ENCODE data around the gene KIRREL2.

Gene KIRREL2

DNA sequence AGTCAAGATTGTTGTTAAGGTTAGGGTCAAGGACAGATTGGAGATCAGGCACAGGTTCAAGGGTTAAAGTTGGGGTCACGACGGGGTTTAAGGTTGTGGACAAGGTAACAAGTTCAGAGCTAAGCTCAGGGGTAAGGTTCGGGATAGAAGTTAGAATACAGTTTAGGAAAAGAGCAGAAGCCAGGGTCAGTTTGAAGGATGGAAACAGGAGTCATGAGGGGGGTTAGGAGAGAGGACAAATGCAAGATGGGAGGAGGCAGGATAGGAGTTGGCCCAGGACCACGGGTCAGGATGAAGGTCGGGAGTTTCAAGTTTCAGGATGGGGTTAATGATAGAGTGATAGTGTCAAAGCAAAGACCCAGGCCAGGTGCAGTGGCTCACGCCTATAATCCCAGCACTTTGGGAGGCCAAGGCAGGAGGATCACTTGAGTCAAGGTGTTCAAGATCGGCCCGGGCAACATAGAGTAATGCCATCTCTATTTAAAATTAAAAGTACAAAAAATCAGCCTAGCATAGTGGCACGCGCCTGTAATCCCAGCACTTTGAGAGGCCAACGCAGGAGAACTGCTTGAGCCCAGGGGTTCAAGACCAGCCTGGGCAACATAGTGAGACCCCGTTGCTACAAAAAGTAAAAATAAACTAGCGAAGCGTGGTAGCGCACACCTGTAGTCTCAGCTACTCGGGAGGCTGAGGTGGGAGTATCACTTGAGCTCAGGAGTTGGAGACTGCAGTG is 12.1 kb upstream of the KIRREL2 start:
- Histone ChIP-seq H3K9me3 (ENCODE audit: insufficient read depth, low read length) (no peaks in the 10 kb centered on the region), H3K4me2 (ENCODE audit: low read length) (no peak overlapping the region), H2AFZ (ENCODE audit: low read depth, low read length) (no peak overlapping the region), H3K27me3 (ENCODE audit: low read depth, low read length) (no peaks in the 10 kb centered on the region), H3K9ac (ENCODE audit: low read length) (no peak overlapping the region), H3K4me1 (ENCODE audit: low read length) (no peaks in the 10 kb centered on the region), H4K20me1 (ENCODE audit: insufficient read depth, low read length) (no peaks in the 10 kb centered on the region), H3K27ac (ENCODE audit: low read length) (no peak overlapping the region), H3K36me3 (replicated peaks; ENCODE audit: low read depth, low read length) (no peaks in the 10 kb centered on the region), H3K4me3 (ENCODE audit: low read length) (no peak overlapping the region), H3K79me2 (ENCODE audit: low read length) (no peaks in the 10 kb centered on the region)
- TF ChIP-seq, protein P1, sequence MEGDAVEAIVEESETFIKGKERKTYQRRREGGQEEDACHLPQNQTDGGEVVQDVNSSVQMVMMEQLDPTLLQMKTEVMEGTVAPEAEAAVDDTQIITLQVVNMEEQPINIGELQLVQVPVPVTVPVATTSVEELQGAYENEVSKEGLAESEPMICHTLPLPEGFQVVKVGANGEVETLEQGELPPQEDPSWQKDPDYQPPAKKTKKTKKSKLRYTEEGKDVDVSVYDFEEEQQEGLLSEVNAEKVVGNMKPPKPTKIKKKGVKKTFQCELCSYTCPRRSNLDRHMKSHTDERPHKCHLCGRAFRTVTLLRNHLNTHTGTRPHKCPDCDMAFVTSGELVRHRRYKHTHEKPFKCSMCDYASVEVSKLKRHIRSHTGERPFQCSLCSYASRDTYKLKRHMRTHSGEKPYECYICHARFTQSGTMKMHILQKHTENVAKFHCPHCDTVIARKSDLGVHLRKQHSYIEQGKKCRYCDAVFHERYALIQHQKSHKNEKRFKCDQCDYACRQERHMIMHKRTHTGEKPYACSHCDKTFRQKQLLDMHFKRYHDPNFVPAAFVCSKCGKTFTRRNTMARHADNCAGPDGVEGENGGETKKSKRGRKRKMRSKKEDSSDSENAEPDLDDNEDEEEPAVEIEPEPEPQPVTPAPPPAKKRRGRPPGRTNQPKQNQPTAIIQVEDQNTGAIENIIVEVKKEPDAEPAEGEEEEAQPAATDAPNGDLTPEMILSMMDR (IDR thresholded peaks at IDR 0.05; ENCODE audit: low read depth, low read length), result no peak
- no peak for TF ChIP-seq EZH2phosphoT487 (IDR thresholded peaks at IDR 0.05; ENCODE audit: low read depth)

DNA sequence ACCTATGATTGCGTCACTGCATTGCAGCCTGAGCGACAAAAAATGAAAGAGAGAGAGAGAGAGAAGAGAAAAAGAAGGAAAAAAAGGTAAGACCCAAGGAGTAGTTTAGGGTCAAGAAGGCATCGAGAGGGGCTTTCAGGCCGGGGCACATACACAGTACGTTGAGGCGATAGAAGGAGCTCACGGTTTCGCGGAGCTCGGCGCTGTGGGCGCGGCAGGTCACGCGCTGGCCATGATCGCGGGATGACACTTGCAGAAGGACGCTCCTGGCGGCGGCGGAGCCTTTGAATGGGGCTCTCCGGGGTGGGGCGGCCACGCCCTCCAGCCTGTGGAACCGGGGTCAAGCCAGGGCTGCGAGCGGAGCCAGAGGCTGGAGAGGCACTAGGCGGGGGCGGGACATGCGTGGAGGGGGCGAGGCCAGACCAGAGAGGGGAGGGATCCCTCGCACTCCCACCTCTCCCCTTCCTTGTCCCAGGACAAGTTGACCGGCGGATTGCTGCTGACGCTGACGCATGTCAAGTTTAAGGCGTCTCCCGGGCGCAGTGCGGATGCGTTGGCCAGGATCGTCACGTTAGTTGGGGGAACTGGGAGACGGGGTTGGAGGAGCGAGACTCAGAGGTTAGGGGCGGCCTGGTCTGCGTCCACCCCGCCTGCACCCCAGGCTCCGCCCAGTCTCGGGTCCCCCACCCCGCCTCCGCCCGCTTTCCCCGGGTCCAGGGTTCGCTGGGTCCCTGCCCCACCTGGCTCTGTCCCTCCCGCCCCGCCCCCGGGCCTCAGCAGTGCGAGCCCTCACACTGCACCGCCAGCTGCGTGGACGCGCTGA is 11.3 kb upstream of the KIRREL2 start:
- Histone ChIP-seq H4K20me1 (ENCODE audit: insufficient read depth, low read length) (no peaks in the 10 kb centered on the region), H3K4me2 (ENCODE audit: low read length) (no peak overlapping the region), H3K4me1 (ENCODE audit: low read length) (no peaks in the 10 kb centered on the region), H3K4me3 (ENCODE audit: low read length) (no peak overlapping the region), H3K9ac (ENCODE audit: low read length) (no peak overlapping the region), H3K36me3 (replicated peaks; ENCODE audit: low read depth, low read length) (no peaks in the 10 kb centered on the region), H3K27ac (ENCODE audit: low read length) (no peak overlapping the region), H3K79me2 (ENCODE audit: low read length) (no peaks in the 10 kb centered on the region), H3K9me3 (ENCODE audit: insufficient read depth, low read length) (no peaks in the 10 kb centered on the region), H2AFZ (ENCODE audit: low read depth, low read length) (no peak overlapping the region), H3K27me3 (ENCODE audit: low read depth, low read length) (no peaks in the 10 kb centered on the region)
- no peak for TF ChIP-seq EZH2phosphoT487 (IDR thresholded peaks at IDR 0.05; ENCODE audit: low read depth)
- TF ChIP-seq, protein P1 (IDR thresholded peaks at IDR 0.05; ENCODE audit: low read depth, low read length), result no peak

DNA sequence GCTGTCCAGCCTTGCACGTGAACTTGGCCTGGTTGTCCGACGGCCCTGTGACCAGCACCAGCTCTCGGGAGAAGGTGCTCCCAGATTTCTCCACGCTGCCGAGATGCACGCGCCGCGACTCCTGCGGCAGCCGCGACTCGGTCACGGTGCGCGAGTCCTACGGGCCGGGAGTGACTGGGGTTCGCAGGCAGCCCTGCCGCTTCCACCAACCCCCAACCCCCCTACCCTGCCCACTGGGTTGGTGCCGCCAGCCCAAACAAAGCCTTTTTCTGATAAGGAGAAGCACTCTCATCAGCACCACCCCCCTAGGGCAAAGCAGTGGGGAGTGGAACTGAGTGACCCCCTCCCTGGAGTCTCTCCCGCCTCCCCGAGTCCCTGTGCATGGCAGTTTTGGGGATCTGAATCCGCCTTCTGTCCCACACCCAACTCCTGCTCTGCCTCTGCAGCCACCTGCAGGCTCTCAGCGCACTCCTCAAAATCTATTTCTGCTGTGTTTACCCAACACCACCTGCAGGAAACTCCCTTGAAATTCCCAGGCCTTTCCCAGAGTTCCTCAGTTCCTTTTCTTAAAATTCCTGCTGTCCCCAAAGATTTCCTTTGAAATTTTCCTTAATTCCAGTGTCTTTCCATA is 10.6 kb upstream of the KIRREL2 start:
- TF ChIP-seq, protein P1 (IDR thresholded peaks at IDR 0.05; ENCODE audit: low read depth, low read length), result no peak
- no peak for TF ChIP-seq EZH2phosphoT487 (IDR thresholded peaks at IDR 0.05; ENCODE audit: low read depth)
- H2AFZ ChIP-seq (ENCODE audit: low read depth, low read length), result no peak overlapping the region
- H3K4me3 ChIP-seq (ENCODE audit: low read length), result no peak overlapping the region
- H3K9ac ChIP-seq (ENCODE audit: low read length), result no peak overlapping the region
- no peaks in the 10 kb centered on the region for H3K4me1 ChIP-seq (ENCODE audit: low read length)
- no peak overlapping the region for H3K4me2 ChIP-seq (ENCODE audit: low read length)
- no peak overlapping the region for H3K27ac ChIP-seq (ENCODE audit: low read length)
- H3K79me2 ChIP-seq (ENCODE audit: low read length), result no peaks in the 10 kb centered on the region
- H3K36me3 ChIP-seq (replicated peaks; ENCODE audit: low read depth, low read length), result no peaks in the 10 kb centered on the region
- no peaks in the 10 kb centered on the region for H4K20me1 ChIP-seq (ENCODE audit: insufficient read depth, low read length)
- H3K9me3 ChIP-seq (ENCODE audit: insufficient read depth, low read length), result no peaks in the 10 kb centered on the region
- no peaks in the 10 kb centered on the region for H3K27me3 ChIP-seq (ENCODE audit: low read depth, low read length)

DNA sequence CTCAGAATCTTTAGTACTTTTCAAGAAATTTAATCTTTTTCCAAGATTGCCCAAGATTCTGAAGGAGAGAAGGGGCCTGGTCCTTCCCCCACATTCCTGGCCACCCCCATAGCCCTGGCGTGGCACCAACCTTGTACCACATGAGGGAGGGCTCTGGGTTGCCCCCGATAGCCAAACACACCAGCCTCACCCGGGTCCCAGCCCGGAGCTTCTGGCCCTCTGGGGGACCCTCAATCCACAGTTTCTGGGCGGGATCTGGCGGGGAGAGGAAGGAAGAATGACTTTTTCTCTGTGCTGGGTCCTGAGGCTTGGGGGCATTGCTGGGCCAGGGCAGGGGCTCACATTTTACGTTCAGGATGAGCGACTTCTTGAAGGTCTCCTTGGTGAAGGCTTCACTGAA is 8.8 kb upstream of the KIRREL2 start:
- H3K36me3 ChIP-seq (replicated peaks; ENCODE audit: low read depth, low read length), result no peaks in the 10 kb centered on the region
- no peaks in the 10 kb centered on the region for H4K20me1 ChIP-seq (ENCODE audit: insufficient read depth, low read length)
- H3K79me2 ChIP-seq (ENCODE audit: low read length), result no peaks in the 10 kb centered on the region
- no peak overlapping the region for H3K4me2 ChIP-seq (ENCODE audit: low read length)
- H3K9me3 ChIP-seq (ENCODE audit: insufficient read depth, low read length), result no peaks in the 10 kb centered on the region
- H3K4me1 ChIP-seq (ENCODE audit: low read length), result no peaks in the 10 kb centered on the region
- TF ChIP-seq, protein P1 (IDR thresholded peaks at IDR 0.05; ENCODE audit: low read depth, low read length), result no peak
- TF ChIP-seq EZH2phosphoT487 (IDR thresholded peaks at IDR 0.05; ENCODE audit: low read depth), result no peak
- peaks cover under 1% of the 10 kb centered on the region; the same call in 1 of the 2 replicates for H3K27me3 ChIP-seq (ENCODE audit: low read depth, low read length)
- no peak overlapping the region for H3K9ac ChIP-seq (ENCODE audit: low read length)
- H2AFZ ChIP-seq (ENCODE audit: low read depth, low read length), result no peak overlapping the region
- H3K27ac ChIP-seq (ENCODE audit: low read length), result no peak overlapping the region
- no peak overlapping the region for H3K4me3 ChIP-seq (ENCODE audit: low read length)
